ENCODE results near the gene BATF. TPM values are rescaled to one million over a fixed set of nuclear protein-coding genes. Genes with fewer than 3 reads are reported as not detected.

Gene BATF
- polyA plus RNA-seq, 1 of the 3 experiments (the other 2 are of a cell fraction): not detected

DNA sequence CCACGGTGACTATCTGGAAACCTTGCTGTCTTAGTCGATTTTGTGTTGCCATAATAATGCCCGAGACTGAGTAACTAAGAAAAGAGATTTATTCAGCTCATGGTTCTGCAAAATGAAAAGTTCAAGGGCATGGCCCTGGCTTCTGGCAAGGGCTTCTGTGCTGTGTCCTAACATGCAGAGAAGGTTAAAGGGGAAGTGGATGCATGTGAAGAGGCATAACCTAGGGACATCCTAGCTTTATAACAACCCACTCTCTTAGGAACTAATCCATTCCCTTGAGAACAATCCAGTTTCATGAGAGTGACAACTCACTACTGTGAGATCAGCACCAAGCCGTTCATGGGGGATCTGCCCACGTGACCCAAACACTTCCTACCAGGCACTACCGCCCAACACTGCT lies 67.7 kb downstream of the BATF start:
- H3K27me3 ChIP-seq (ENCODE audit: insufficient read depth): no peaks in the 10 kb centered on the region; the same call in 1 of the 2 replicates

More for the DNA sequence above, 67.7 kb downstream of the BATF start:
- Histone ChIP-seq H3K4me2 (no peak overlapping the region), H3K36me3 (replicated peaks in 1 of 2; ENCODE audit: control insufficient read depth in 1 of 2, insufficient read depth in 2 of 2, low read length in 1 of 2) (no peaks in the 10 kb centered on the region), H3F3A (replicated peaks; ENCODE audit: insufficient read depth) (no peaks in the 10 kb centered on the region), H3K9me3 (no peaks in the 10 kb centered on the region), H3K4me1 (ENCODE audit: control insufficient read depth in 1 of 2, insufficient read depth in 2 of 2, low read depth in 1 of 2, low read length in 1 of 2) (no peaks in the 10 kb centered on the region), H2AFZ (ENCODE audit: low read depth) (no peak overlapping the region), H4K20me1 (ENCODE audit: insufficient read depth) (no peaks in the 10 kb centered on the region), H3K9ac (no peak overlapping the region), H3K79me2 (ENCODE audit: insufficient read depth) (no peaks in the 10 kb centered on the region), H3K4me3 (ENCODE audit: low read depth in 2 of 2, low read length in 1 of 2) (no peak overlapping the region), H3K27ac (ENCODE audit: low read depth in 2 of 2, low read length in 1 of 2) (no peak overlapping the region), H3K9me2 (no peaks in the 10 kb centered on the region)
- no peak for DNase-seq
- ChIA-PET POLR2A (no interaction called here), CTCF (interaction anchor here (1.3 to 7.0 kb wide), 2 partner anchors 13 to 64 kb away, joined by 5 to 42 read pairs; partner anchors contain the start of gene FLVCR2)
- WGBS (ENCODE audit: low lambda C conversion rate): 36% methylated on average over 6 of the region's 6 CpGs
- TF ChIP-seq, protein P1, sequence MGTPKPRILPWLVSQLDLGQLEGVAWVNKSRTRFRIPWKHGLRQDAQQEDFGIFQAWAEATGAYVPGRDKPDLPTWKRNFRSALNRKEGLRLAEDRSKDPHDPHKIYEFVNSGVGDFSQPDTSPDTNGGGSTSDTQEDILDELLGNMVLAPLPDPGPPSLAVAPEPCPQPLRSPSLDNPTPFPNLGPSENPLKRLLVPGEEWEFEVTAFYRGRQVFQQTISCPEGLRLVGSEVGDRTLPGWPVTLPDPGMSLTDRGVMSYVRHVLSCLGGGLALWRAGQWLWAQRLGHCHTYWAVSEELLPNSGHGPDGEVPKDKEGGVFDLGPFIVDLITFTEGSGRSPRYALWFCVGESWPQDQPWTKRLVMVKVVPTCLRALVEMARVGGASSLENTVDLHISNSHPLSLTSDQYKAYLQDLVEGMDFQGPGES (IDR thresholded peaks at IDR 0.05; ENCODE audit: low read depth, low read length): no peak
- TF ChIP-seq NRF1 (IDR thresholded peaks at IDR 0.05; ENCODE audit: low read depth, low read length): no peak
- no peak for TF ChIP-seq EP300 (IDR thresholded peaks at IDR 0.05; ENCODE audit: borderline replicate concordance in 1 of 2, low read depth in 1 of 2, low read length in 1 of 2)
- TF ChIP-seq, protein P2, sequence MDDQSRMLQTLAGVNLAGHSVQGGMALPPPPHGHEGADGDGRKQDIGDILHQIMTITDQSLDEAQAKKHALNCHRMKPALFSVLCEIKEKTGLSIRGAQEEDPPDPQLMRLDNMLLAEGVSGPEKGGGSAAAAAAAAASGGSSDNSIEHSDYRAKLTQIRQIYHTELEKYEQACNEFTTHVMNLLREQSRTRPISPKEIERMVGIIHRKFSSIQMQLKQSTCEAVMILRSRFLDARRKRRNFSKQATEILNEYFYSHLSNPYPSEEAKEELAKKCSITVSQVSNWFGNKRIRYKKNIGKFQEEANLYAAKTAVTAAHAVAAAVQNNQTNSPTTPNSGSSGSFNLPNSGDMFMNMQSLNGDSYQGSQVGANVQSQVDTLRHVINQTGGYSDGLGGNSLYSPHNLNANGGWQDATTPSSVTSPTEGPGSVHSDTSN (IDR thresholded peaks at IDR 0.05): no peak
- no peak for TF ChIP-seq ELF1 (IDR thresholded peaks at IDR 0.05)
- no peak for TF ChIP-seq SMC3 (IDR thresholded peaks at IDR 0.05; ENCODE audit: low read depth, low read length)
- no peak for TF ChIP-seq JUND (IDR thresholded peaks at IDR 0.05)
- TF ChIP-seq RCOR1 (IDR thresholded peaks at IDR 0.05; ENCODE audit: low read length): no peak
- TF ChIP-seq POLR2AphosphoS5 (IDR thresholded peaks at IDR 0.05; ENCODE audit: low read depth, low read length): no peak
- no peak for TF ChIP-seq SIN3A (IDR thresholded peaks at IDR 0.05; ENCODE audit: borderline replicate concordance, low read depth, low read length)
- no peak for TF ChIP-seq TAF1 (IDR thresholded peaks at IDR 0.05; ENCODE audit: borderline replicate concordance, low read depth, low read length)
- TF ChIP-seq, protein P3, sequence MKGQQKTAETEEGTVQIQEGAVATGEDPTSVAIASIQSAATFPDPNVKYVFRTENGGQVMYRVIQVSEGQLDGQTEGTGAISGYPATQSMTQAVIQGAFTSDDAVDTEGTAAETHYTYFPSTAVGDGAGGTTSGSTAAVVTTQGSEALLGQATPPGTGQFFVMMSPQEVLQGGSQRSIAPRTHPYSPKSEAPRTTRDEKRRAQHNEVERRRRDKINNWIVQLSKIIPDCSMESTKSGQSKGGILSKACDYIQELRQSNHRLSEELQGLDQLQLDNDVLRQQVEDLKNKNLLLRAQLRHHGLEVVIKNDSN (IDR thresholded peaks at IDR 0.05; ENCODE audit: borderline replicate concordance, low read depth): no peak
- TF ChIP-seq, protein P4, sequence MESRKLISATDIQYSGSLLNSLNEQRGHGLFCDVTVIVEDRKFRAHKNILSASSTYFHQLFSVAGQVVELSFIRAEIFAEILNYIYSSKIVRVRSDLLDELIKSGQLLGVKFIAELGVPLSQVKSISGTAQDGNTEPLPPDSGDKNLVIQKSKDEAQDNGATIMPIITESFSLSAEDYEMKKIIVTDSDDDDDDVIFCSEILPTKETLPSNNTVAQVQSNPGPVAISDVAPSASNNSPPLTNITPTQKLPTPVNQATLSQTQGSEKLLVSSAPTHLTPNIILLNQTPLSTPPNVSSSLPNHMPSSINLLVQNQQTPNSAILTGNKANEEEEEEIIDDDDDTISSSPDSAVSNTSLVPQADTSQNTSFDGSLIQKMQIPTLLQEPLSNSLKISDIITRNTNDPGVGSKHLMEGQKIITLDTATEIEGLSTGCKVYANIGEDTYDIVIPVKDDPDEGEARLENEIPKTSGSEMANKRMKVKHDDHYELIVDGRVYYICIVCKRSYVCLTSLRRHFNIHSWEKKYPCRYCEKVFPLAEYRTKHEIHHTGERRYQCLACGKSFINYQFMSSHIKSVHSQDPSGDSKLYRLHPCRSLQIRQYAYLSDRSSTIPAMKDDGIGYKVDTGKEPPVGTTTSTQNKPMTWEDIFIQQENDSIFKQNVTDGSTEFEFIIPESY (IDR thresholded peaks at IDR 0.05; ENCODE audit: borderline replicate concordance, low read depth): no peak
- no peak for TF ChIP-seq FOXM1 (IDR thresholded peaks at IDR 0.05; ENCODE audit: low read depth)
- TF ChIP-seq, protein P5, sequence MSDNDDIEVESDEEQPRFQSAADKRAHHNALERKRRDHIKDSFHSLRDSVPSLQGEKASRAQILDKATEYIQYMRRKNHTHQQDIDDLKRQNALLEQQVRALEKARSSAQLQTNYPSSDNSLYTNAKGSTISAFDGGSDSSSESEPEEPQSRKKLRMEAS (IDR thresholded peaks at IDR 0.05; ENCODE audit: low read depth): no peak
